T1000 (cell line): ENCODE results near the gene PTPRT.

Experiments used
- DNase-seq: peaks from one replicate; lab custom pipeline; 2025; ENCODE audit warnings: mixed read lengths; lab: John Stamatoyannopoulos, UW

The PTPRT gene

DNA sequence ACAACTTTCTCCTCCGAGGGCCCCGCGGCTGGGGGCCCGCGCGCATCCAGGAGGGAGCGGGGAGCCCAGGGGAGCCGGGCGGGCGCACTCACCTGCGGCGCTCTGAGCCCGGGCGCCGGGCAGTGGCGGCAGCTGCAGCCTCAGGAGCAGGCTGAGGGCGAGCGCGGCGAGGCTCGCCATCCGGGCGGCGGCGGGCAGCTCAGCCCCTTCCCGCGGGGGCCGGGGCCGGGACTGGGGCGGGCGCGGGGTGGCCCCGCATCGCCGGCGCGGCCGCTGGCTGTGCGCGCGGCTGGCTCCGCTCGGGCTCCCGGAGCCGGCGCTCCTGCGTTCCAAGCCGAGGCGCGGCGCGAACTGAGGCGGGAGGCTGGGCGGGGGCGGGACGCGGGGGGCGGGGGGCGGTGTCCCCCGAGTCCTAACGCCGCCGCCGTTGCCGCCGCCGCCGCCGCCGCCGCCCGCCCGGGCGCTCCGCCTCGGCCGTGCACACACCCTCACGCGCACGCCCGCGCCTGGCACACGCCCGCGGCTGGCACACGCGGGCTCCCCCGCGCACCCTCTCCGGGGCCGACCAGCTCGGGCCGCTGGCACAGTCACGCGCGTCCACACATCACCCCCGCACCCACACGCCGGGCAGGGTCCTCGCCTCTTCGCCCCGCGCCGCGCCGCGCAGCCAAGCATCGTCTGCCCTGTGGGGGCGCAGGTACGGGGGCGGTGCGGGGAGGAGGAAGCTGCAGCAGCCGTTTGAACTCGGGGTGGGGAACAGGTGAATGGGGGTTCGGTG lies at the start of gene PTPRT:
Gene PTPRT, minus strand, starts transcription at position 353 of the 778 bp plus-strand sequence. Its CDS starts 173 bp downstream, at position 180.
- DNase-seq, result no peak

DNA sequence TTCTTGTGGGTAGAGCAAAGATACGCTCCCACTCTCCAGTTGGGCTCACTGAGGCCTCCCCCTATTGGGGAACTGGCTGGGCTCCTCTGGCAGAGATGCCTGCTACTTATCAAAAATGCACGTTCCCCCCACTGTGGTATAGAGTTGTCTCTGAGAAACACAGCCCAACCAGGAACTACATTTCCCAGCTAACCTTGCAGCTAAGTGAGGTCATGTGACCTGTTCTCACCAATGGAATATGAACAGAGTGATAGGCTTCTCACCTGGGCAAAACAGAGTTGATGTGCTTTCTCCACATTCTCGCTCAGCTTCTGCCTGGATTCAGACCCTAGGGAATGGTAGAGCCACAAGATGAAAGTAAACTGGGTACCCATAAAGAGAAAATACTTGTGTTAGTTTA lies 49.1 kb upstream of the PTPRT start:
- no peak for DNase-seq

DNA sequence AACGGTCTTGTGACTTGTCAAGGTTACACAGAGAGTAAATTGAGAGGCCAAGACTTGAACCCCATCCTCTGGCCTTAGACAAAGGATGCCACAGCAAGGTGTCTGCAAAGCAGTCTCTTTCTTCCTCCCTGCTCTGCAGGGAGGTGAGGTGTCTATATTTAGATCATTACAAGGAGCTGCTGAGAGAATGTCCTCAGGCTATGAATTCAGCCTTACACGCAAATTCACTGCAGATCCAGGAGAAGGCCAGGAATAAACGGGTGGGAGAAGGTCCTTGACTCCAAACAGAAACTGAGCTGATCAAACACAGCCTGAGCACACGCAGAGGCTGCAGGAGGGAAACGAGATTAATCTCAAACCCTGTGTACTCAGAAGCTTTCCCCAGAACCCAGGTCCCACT lies 48.6 kb upstream of the PTPRT start:
- DNase-seq, result no peak

DNA sequence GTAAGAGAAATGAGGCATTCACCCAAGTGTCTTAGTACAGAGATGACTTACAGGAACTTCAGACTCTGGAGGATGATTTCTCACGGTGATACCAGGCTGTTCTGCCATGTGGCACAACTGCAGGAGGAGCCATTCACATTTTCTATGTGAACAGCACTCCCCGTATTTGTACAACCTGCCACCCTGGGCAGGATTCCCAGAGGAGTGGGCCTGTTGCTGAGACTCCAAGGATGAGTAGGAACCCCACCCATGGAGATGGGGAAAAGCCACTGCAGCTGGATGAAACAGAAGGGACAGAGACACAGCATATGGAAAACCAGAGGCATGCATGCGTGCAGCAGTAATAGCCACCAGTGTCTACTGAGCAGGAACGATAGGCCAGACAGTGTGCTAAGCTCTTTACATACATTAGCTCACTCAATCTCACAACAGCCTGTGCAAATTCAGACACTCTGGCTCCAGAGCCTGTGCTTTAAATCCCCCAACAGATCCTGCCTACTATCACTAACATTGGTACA lies 48.0 kb upstream of the PTPRT start:
- DNase-seq, result no peak

DNA sequence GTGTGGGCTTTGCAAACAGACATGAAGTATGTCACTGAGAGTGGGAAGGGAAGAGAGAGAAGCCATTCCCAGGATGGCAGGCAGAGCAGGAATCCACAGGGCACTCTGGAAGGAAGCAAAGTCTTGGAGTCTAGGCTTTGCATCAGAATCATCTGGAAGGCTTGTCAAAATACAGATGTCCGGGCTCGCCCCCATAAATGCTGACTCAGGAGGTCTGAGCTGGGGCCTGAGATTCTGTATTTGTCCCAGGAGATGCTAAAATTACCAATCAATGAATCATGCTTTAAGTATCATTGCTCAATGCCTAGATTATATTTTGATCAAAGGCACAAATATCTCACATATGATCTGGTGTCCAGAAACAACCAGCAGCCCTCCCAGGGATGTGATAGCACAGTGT lies 46.3 kb upstream of the PTPRT start:
- DNase-seq, result no peak

DNA sequence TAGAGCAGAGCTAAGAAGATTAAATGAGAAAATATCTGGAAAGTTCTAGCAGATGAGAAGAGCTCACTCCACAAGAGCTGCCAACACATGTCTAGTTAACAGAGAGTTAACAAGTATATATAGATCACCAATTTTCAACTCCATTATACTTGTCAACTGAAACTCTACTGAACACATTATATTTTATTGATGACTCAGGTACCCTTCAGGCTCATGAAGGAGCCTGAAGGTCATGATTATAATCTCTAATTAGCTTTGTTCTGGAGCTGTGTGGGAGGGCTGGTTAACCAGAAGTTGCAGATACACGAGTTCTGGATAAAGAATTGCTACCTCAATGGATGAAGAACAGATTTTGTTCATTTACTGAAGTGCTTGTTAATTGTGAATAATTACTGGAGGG lies 42.1 kb upstream of the PTPRT start:
- no peak for DNase-seq

DNA sequence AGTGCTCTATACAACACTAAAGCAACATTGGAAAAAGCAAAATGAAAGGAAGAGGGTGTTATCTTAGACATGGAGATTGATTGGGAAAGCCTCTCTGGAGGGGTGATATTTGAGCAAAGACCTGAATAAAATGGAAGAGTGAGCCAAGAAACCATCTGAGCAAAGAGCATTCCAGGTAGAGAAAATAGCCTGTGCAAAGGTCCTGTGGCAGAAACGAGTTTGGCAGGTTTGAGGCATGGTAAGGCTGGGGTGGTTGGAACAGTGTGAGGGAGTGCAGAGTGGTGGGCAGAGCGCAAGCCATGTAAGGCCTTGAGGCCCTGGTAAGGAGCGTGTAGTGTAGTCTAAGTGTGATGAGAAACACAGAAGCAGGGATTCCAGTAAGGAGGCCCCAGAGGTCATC lies 40.0 kb upstream of the PTPRT start:
- DNase-seq, result no peak

DNA sequence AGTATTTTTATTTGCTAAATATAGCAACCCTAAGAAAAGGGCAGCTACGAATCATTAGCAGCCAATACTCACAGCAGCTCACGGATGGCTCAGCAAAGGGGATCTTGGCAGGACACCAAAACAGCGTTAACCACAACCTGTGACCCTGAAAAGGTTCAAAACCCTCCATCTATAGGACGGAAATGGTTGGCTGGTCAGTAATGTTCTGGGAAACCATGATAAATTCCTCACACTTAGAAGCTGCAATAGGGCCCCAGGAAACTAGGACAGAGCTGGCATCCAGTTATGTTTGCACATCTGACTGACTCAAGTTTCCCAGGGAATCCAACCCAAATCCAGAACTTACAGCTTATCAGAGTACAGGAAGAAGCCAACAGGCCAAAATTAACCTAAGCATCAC lies 30.9 kb upstream of the PTPRT start:
- DNase-seq, result no peak

DNA sequence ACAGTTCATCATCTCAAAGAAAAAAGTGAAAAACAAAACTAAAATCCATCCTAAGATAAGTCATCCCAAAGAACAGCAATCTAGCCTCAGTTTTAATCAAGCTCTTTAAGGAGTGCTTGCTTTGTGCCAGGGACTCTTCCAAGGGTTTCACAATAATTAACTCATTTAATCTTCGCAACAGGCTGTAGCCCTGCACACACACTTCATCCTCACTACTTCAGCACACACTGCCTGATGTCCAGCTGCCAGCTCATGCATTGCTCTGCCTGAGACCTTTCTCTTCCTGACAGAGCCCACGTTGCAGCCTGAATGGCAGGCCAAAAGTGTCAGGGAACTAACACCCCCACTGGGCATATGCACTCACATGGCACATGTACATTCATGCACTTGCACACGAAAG lies 21.2 kb upstream of the PTPRT start:
- no peak for DNase-seq

DNA sequence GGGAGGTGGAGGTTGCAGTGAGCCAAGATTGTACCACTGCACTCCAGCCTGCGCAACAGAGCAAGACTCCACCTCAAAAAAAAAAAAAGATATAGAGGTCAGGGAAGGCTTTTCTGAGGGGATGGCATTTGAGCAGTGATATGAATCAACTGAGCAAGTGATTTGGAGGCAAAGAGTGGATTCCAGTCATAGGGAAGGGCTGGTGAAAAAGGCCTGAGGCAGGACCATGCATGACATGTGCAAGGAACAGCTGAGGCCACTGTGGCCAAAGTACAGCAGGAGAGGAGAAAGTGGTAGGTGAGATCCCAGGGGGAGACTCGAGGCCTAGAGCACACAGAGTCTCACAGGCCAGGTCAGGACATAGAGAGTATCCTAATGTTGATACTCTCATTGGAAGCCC lies 20.1 kb upstream of the PTPRT start:
- DNase-seq, result no peak

DNA sequence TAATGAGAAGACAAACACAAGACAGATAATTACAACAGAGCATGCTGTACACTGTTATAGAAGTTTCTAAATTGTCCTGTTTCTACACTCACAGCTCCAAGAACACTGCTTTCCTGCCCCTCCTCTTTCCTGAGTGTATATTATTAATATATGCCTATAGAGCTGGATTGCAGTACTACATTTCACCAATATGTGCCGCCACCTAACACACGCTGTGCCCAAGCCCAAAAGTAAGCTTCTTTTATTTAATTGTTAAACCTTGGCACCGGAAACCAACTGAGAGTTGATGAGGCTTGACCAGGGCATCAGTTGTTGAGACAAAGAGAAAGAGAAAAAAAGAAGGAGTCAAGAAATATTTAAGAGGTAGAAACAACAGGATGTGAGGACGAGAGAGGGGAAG lies 16.0 kb upstream of the PTPRT start:
- no peak for DNase-seq

DNA sequence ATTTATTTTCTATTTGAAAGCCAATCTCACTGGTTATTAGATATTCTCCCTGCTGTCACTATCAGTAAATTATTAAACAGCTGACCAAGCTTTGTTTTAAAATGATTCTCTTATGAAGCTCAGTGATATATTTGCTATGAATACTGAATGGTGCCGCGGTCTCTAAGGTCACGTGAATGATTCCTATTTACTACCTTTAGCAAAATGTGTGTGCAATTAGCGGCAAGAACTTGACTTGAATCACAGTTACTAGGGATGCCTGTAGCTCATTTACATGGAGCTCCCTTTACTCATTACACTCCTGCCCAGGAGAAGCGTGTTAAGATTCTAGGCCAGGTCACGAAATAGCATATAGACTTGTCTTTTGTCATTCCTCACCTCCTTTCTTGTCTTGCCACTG lies 12.4 kb upstream of the PTPRT start:
- no peak for DNase-seq

DNA sequence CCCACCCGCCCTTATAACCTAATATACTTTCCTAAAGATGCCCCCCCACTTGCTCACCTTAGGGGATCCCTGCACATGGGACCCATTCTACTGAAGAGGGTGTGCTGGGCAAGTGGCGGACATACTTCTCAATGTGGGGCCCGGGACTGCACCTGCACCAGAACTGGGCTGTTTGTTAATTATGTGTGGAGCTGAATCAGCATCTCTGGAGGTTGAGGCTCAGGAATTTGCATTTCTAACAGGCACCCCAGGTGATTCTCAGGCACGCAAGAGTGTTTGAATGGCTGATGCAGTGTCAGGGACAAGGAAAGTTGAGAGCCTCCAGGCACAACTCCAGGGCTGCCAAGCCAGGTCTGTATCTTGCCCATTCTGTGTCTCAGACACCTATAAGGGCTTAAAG lies 8.9 kb upstream of the PTPRT start:
- no peak for DNase-seq

DNA sequence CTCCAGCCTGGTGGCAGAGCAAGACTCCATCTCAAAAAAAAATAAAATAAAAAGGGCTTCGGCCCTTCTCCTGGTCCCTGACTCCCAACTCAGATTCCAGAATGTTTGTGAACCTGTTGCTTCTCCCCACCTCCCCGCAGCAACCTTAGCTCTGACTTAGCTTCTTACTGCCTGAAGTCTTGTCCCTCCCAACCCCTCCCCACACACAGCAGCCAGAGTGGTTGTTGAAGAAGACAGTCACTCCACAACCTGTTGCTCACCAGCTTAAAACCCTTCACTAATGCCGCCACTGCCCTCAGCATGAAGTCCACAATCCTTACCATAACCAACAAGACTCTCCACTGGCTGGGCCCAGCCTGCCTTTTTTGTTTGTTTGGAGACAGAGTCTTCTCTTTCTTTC lies 6.5 kb upstream of the PTPRT start:
- no peak for DNase-seq

DNA sequence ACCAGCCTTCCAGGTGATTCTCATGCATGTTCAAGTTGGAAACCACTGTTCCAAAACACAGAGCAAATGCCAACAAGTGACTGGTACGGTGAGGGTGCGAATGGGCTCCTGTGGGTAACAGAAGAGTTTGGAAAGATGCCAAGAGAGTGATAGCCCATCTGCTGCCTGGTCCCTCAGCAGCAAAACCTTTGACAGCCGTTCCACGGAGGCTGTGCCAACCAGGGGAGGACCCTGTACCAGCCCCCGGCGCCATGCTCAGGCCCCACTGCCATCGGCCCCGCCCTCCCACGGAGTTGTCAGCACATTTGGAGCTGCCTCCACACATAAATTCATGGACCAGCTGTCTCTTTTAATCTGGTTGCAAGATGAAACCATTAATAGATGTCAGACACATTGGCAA lies 4.4 kb upstream of the PTPRT start:
- DNase-seq, result no peak

DNA sequence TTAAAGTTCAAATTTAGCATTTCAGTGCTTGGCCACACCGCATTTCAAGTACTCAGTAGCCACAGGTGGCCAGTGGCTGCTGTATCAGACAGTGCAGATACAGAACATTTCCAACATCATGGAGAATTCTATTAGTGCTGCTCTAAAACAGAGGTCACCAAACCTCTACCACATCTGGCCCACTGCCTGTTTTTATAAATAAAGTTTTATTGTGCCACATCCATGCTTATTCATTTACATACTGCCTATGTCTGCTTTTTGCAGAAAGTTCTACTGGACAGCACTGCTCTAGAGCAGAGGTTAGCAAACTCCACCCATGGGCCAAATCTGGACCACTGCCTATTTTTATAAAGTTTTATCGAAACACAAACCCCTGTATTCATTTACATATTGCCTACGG lies 3.7 kb upstream of the PTPRT start:
- DNase-seq, result no peak

DNA sequence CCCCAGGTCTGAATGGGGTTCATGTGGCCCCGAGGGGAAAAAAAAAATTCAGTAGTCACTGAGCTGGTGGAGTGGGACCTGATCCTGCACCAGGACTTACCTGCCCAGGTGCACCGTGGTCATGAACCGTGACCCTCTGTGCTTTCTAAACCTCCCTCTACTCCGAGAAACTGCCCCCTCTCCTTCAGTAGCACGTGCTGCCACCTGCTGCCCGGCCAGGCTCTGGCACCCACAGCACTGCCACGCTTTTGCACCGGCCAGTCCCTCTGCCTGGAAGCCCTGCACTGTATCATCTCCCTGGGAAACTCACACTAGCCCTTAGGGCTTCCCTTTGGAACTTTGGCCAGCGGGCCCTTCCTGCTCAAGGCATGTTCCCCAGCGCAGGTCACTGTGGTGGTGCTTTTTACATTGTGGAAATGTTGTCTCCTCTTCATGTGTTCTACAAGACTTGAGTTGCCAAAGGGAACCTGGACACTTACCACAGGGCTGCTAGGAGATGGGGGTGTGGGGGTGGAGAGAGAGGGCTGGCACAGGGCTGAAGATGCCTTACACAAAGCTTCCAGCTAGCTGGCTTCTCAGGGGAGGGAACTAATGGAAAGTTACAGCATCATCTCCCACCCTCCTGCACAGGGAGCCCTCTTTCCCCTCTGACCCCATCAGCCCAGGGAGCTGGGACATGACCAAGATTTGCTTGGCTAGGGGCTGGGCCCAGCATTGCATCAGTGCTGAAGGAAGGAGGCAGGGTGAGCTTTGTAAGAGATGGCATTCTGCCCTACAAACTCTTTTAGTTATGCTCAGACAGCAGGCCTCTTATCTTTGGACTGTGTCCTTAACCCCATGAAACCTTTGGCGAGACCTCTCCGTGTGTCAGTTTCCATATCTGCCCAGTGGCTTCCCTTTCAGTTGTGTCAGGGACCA lies 2.5 kb upstream of the PTPRT start:
- no peak for DNase-seq

DNA sequence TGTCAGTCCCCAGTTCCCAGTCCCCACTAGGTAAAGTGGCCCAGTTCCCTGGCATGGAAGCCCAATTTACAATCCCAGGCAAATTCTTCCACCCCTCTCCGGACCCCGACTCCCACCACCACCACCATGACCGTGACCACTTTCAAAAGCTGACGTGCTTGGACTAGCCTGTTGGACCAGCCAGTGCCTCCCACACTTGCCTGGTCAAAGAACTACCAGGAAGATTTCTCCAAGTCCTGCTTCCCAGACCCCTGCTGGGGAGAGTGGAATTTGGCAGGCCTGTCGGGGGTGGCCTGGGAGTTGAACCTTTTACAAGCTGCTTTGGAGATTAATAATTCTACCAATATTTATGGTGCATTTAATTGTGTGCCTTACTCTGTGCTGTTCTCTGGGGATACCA lies 1.4 kb upstream of the PTPRT start:
- no peak for DNase-seq

DNA sequence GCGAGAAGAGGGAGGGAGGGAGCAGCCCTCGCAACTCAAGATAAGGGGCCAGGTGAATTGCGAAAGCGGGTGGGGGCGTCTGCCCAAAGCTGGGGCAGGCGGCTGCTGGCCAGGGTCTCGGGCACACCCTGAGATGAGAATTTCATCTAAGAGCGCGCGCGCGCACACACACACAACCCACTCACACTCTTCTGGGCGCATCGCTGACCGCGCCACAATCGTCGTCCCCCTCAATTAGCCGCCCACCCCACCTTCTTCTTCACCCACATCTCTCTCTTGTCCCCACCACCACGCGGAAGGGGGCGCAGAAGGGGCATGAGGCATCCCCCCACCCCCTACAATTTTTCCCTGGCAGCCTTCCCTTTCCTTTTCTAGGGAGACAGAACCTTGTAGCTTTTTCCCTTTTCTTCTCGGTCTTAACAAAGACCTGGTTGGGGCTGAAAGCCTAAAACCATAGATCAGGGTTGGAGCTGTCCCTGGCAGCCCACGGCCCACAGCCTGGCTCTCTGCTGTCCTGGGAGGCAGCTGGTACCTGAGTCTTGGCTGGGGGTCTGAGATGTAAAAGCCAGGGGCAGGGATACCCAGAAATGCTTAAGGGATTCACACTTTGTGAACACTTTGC lies 737 bp upstream of the PTPRT start:
- no peak for DNase-seq

DNA sequence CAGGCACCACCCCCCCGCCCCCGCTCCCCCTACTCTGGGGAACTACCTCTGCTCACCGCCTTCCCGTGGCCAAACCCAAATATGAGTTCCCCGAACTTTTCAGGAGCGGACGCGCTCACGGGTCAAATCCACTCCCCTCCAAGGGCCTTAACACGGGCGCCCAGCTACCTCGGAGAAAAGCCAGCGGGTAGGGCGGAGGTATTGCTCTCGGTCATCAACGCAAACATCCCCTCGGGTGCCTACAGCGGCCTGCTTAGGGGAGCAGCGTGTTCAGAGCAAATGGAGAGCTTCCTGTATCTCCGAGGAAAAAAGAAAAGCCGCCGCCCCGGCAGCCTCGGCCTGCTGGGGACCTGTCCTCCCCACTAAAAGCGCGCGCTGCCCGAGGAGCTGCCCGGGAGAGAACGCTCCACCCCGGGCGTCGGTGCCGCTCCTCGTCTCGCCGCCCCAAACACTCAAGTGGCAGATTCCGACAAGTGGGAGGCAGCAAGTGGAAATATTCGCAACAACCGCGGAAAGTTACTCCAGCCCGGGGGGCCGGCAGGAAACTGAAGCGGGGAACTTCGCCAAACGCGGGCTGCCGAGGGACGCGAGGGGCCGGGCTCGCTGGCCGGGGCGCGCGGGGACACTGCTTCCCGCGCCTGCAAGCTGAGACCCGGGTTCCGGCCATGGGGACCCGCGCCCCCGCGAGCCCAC lies 699 bp downstream of the PTPRT start:
- no peak for DNase-seq

DNA sequence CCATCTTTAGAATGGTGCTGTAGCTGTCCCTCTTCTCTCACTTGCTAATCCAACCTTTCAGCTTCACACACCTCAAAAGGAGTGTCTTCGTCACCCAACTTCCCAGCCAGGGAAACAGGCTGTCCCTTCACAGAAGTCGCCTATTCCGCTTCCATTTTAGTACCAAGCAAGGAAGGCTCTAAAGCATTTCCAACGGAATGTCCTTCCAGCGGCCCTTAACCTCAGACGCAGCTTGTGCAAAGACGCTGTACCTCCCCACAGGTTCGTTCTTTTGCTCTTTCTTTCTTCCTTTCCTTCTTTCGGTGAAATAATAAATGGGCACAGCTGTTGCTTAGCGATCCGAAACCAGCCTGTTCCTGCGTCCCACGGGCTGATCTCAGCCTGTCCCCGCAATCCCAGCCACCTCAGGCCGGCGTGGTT lies 1.5 kb downstream of the PTPRT start:
- no peak for DNase-seq
